ENCODE data around the gene VPS8.

Gene VPS8

GRCh38 chr3:185058796-185059195, 246.8 kb downstream of the VPS8 start:
- H3K9ac ChIP-seq: no peak overlapping the region
- H3K4me3 ChIP-seq (IDR thresholded peaks at IDR 0.05; ENCODE audit: insufficient read depth, low read depth, low read length): no peak overlapping the region
- no peaks in the 10 kb centered on the region for H3K4me1 ChIP-seq (ENCODE audit: low read depth, poor library complexity, severe bottlenecking)
- no peaks in the 10 kb centered on the region for H3K79me2 ChIP-seq (ENCODE audit: insufficient read depth, low read depth)
- H2AFZ ChIP-seq (ENCODE audit: low read depth): no peak overlapping the region
- no peak overlapping the region for H3K4me2 ChIP-seq
- no peaks in the 10 kb centered on the region for H3K27me3 ChIP-seq (ENCODE audit: insufficient read depth, low read depth)
- no peaks in the 10 kb centered on the region for H4K20me1 ChIP-seq (ENCODE audit: insufficient read depth)
- no peaks in the 10 kb centered on the region for H3K36me3 ChIP-seq (ENCODE audit: insufficient read depth)
- no peak for TF ChIP-seq CTCF (conservative IDR thresholded peaks at IDR 0.05; ENCODE audit: low read depth, low read length)
- H3K27ac ChIP-seq: no peak overlapping the region

- Histone ChIP-seq H3K27ac (no peak overlapping the region), H3K4me2 (no peak overlapping the region), H3K36me3 (ENCODE audit: insufficient read depth) (no peaks in the 10 kb centered on the region), H3K79me2 (ENCODE audit: insufficient read depth, low read depth) (no peaks in the 10 kb centered on the region), H3K27me3 (ENCODE audit: insufficient read depth, low read depth) (no peaks in the 10 kb centered on the region), H3K4me3 (IDR thresholded peaks at IDR 0.05; ENCODE audit: insufficient read depth, low read depth, low read length) (no peak overlapping the region), H3K4me1 (ENCODE audit: low read depth, poor library complexity, severe bottlenecking) (no peaks in the 10 kb centered on the region), H4K20me1 (ENCODE audit: insufficient read depth) (no peaks in the 10 kb centered on the region), H3K9ac (no peak overlapping the region), H2AFZ (ENCODE audit: low read depth) (no peak overlapping the region)
- no peak for TF ChIP-seq CTCF (conservative IDR thresholded peaks at IDR 0.05; ENCODE audit: low read depth, low read length)
Measured at GRCh38 chr3:185059766-185060165, 247.8 kb downstream of the VPS8 start.

GRCh38 chr3:185060655-185061054, 248.7 kb downstream of the VPS8 start:
- no peak overlapping the region for H3K4me3 ChIP-seq (IDR thresholded peaks at IDR 0.05; ENCODE audit: insufficient read depth, low read depth, low read length)
- H3K27ac ChIP-seq: no peak overlapping the region
- no peak overlapping the region for H2AFZ ChIP-seq (ENCODE audit: low read depth)
- no peaks in the 10 kb centered on the region for H3K36me3 ChIP-seq (ENCODE audit: insufficient read depth)
- H4K20me1 ChIP-seq (ENCODE audit: insufficient read depth): no peaks in the 10 kb centered on the region
- no peak for TF ChIP-seq CTCF (conservative IDR thresholded peaks at IDR 0.05; ENCODE audit: low read depth, low read length)
- H3K4me1 ChIP-seq (ENCODE audit: low read depth, poor library complexity, severe bottlenecking): no peaks in the 10 kb centered on the region
- H3K9ac ChIP-seq: no peak overlapping the region
- no peaks in the 10 kb centered on the region for H3K27me3 ChIP-seq (ENCODE audit: insufficient read depth, low read depth)
- H3K79me2 ChIP-seq (ENCODE audit: insufficient read depth, low read depth): no peaks in the 10 kb centered on the region
- H3K4me2 ChIP-seq: no peak overlapping the region

- H4K20me1 ChIP-seq (ENCODE audit: insufficient read depth): no peaks in the 10 kb centered on the region
- H3K27ac ChIP-seq: no peak overlapping the region
- TF ChIP-seq CTCF (conservative IDR thresholded peaks at IDR 0.05; ENCODE audit: low read depth, low read length): no peak
- H3K36me3 ChIP-seq (ENCODE audit: insufficient read depth): no peaks in the 10 kb centered on the region
- H3K4me3 ChIP-seq (IDR thresholded peaks at IDR 0.05; ENCODE audit: insufficient read depth, low read depth, low read length): no peak overlapping the region
- H3K4me2 ChIP-seq: no peak overlapping the region
- no peaks in the 10 kb centered on the region for H3K27me3 ChIP-seq (ENCODE audit: insufficient read depth, low read depth)
- H3K79me2 ChIP-seq (ENCODE audit: insufficient read depth, low read depth): no peaks in the 10 kb centered on the region
- no peak overlapping the region for H3K9ac ChIP-seq
- no peaks in the 10 kb centered on the region for H3K4me1 ChIP-seq (ENCODE audit: low read depth, poor library complexity, severe bottlenecking)
- H2AFZ ChIP-seq (ENCODE audit: low read depth): no peak overlapping the region
Measured at GRCh38 chr3:185062191-185062590, 250.2 kb downstream of the VPS8 start.

GRCh38 chr3:185063431-185063830, 251.5 kb downstream of the VPS8 start:
- Histone ChIP-seq H4K20me1 (ENCODE audit: insufficient read depth) (no peaks in the 10 kb centered on the region), H3K27ac (no peak overlapping the region), H3K4me1 (ENCODE audit: low read depth, poor library complexity, severe bottlenecking) (no peaks in the 10 kb centered on the region), H3K4me3 (IDR thresholded peaks at IDR 0.05; ENCODE audit: insufficient read depth, low read depth, low read length) (no peak overlapping the region), H3K79me2 (ENCODE audit: insufficient read depth, low read depth) (no peaks in the 10 kb centered on the region), H2AFZ (ENCODE audit: low read depth) (no peak overlapping the region), H3K4me2 (no peak overlapping the region), H3K36me3 (ENCODE audit: insufficient read depth) (no peaks in the 10 kb centered on the region), H3K9ac (no peak overlapping the region), H3K27me3 (ENCODE audit: insufficient read depth, low read depth) (no peaks in the 10 kb centered on the region)
- no peak for TF ChIP-seq CTCF (conservative IDR thresholded peaks at IDR 0.05; ENCODE audit: low read depth, low read length)
